ENCODE results near the gene ABHD5. TPM values are rescaled to one million over a fixed set of nuclear protein-coding genes. Genes with fewer than 3 reads are reported as not detected.

The ABHD5 gene
- total and polyA plus RNA-seq, 5 donors = 11.2 to 23.5 (median 20.9) TPM

GRCh38 chr3:43758592-43759225 lies 68.0 kb downstream of the ABHD5 start:
- peak in 1 of 2 donors; percentile 17 for ATAC-seq
- Histone ChIP-seq H3K27ac (ENCODE audit: low read length) (peak overlapping the region; percentile 77), H3K9me3 (ENCODE audit: control insufficient read depth, low read length) (no peaks in the 10 kb centered on the region)

GRCh38 chr3:43759297-43759782 lies 68.6 kb downstream of the ABHD5 start:
- H3K4me1 ChIP-seq (ENCODE audit: control insufficient read depth, insufficient read depth, low read length) = peaks cover 11% of the 10 kb centered on the region
- ATAC-seq = peak; percentile 55 to 74
- peak overlapping the region; percentile 77 for H3K27ac ChIP-seq (ENCODE audit: low read length)
- intact Hi-C loops (cut with DNase I) = no loop called here
- no peak for DNase-seq
- H3K27me3 ChIP-seq (ENCODE audit: control insufficient read depth, insufficient read depth) = no peaks in the 10 kb centered on the region
- H3K9me3 ChIP-seq (ENCODE audit: control insufficient read depth, low read length) = no peaks in the 10 kb centered on the region
- 52% methylated on average over 6 of the region's 6 CpGs for WGBS
- H3K4me3 ChIP-seq (ENCODE audit: low read length) = no peak overlapping the region

More at GRCh38 chr3:43758592-43759225, 68.0 kb downstream of the ABHD5 start:
- intact Hi-C loops (cut with DNase I) = no loop called here
- H3K27me3 ChIP-seq (ENCODE audit: control insufficient read depth, insufficient read depth) = no peaks in the 10 kb centered on the region
- DNase-seq = no peak
- H3K4me3 ChIP-seq (ENCODE audit: low read length) = no peak overlapping the region
- 48% methylated on average over 4 of the region's 4 CpGs for WGBS
- peaks cover 11% of the 10 kb centered on the region for H3K4me1 ChIP-seq (ENCODE audit: control insufficient read depth, insufficient read depth, low read length)

- Histone ChIP-seq H3K27me3 (ENCODE audit: control insufficient read depth, insufficient read depth) (no peaks in the 10 kb centered on the region), H3K4me1 (ENCODE audit: control insufficient read depth, insufficient read depth, low read length) (peaks cover 11% of the 10 kb centered on the region), H3K27ac (ENCODE audit: low read length) (no peak overlapping the region), H3K4me3 (ENCODE audit: low read length) (no peak overlapping the region), H3K9me3 (ENCODE audit: control insufficient read depth, low read length) (no peaks in the 10 kb centered on the region)
- intact Hi-C loops (cut with DNase I) = no loop called here
- 67% methylated on average over 2 of the region's 2 CpGs for WGBS
- no peak for DNase-seq
- ATAC-seq = no peak
Observed at GRCh38 chr3:43759938-43760337, 69.2 kb downstream of the ABHD5 start.

- ATAC-seq (no peak), DNase-seq (no peak)
- intact Hi-C loops (cut with DNase I) = no loop called here
- H3K4me3 ChIP-seq (ENCODE audit: low read length) = no peak overlapping the region
- H3K27me3 ChIP-seq (ENCODE audit: control insufficient read depth, insufficient read depth) = no peaks in the 10 kb centered on the region
- 97% methylated on average over 4 of the region's 4 CpGs for WGBS
- no peaks in the 10 kb centered on the region for H3K9me3 ChIP-seq (ENCODE audit: control insufficient read depth, low read length)
- H3K27ac ChIP-seq (ENCODE audit: low read length) = no peak overlapping the region
- H3K4me1 ChIP-seq (ENCODE audit: control insufficient read depth, insufficient read depth, low read length) = peaks cover 11% of the 10 kb centered on the region
Observed at GRCh38 chr3:43760938-43761337, 70.2 kb downstream of the ABHD5 start.

GRCh38 chr3:43762451-43762850 lies 71.7 kb downstream of the ABHD5 start:
- WGBS = 72% methylated on average over 6 of the region's 6 CpGs
- ATAC-seq (no peak), DNase-seq (no peak)
- no peak overlapping the region for H3K4me3 ChIP-seq (ENCODE audit: low read length)
- no peaks in the 10 kb centered on the region for H3K27me3 ChIP-seq (ENCODE audit: control insufficient read depth, insufficient read depth)
- H3K4me1 ChIP-seq (ENCODE audit: control insufficient read depth, insufficient read depth, low read length) = peaks cover 11% of the 10 kb centered on the region
- intact Hi-C loops (cut with DNase I) = no loop called here
- no peak overlapping the region for H3K27ac ChIP-seq (ENCODE audit: low read length)
- no peaks in the 10 kb centered on the region for H3K9me3 ChIP-seq (ENCODE audit: control insufficient read depth, low read length)

- Histone ChIP-seq H3K4me1 (ENCODE audit: control insufficient read depth, insufficient read depth, low read length) (peaks cover 7% of the 10 kb centered on the region), H3K9me3 (ENCODE audit: control insufficient read depth, low read length) (no peaks in the 10 kb centered on the region), H3K27me3 (ENCODE audit: control insufficient read depth, insufficient read depth) (no peaks in the 10 kb centered on the region), H3K27ac (ENCODE audit: low read length) (no peak overlapping the region), H3K4me3 (ENCODE audit: low read length) (no peak overlapping the region)
- WGBS = 75% methylated on average over 2 of the region's 2 CpGs
- ATAC-seq (no peak), DNase-seq (no peak)
- intact Hi-C loops (cut with DNase I) = no loop called here
Observed at GRCh38 chr3:43764056-43764455, 73.3 kb downstream of the ABHD5 start.

- H3K9me3 ChIP-seq (ENCODE audit: control insufficient read depth, low read length) = no peaks in the 10 kb centered on the region
- no peak for ATAC-seq
- no peak for DNase-seq
- intact Hi-C loops (cut with DNase I) = no loop called here
- H3K4me3 ChIP-seq (ENCODE audit: low read length) = no peak overlapping the region
- no peak overlapping the region for H3K27ac ChIP-seq (ENCODE audit: low read length)
- H3K27me3 ChIP-seq (ENCODE audit: control insufficient read depth, insufficient read depth) = no peaks in the 10 kb centered on the region
- WGBS = 94% methylated on average over 2 of the region's 2 CpGs
- H3K4me1 ChIP-seq (ENCODE audit: control insufficient read depth, insufficient read depth, low read length) = peaks cover 5% of the 10 kb centered on the region
Observed at GRCh38 chr3:43764471-43764870, 73.7 kb downstream of the ABHD5 start.

GRCh38 chr3:43765521-43765971 lies 74.8 kb downstream of the ABHD5 start:
- no peak for ATAC-seq
- Histone ChIP-seq H3K4me3 (ENCODE audit: low read length) (no peak overlapping the region), H3K27me3 (ENCODE audit: control insufficient read depth, insufficient read depth) (no peaks in the 10 kb centered on the region), H3K9me3 (ENCODE audit: control insufficient read depth, low read length) (no peaks in the 10 kb centered on the region), H3K27ac (ENCODE audit: low read length) (no peak overlapping the region), H3K4me1 (ENCODE audit: control insufficient read depth, insufficient read depth, low read length) (peaks cover 10% of the 10 kb centered on the region)
- intact Hi-C loops (cut with DNase I) = no loop called here
- WGBS = 44% methylated on average over 4 of the region's 4 CpGs
- DNase-seq = peak; percentile 28 to 63 (median 61)

- WGBS = 31% methylated on average over 2 of the region's 2 CpGs
- no peak for DNase-seq
- Histone ChIP-seq H3K27me3 (ENCODE audit: control insufficient read depth, insufficient read depth) (no peaks in the 10 kb centered on the region), H3K4me3 (ENCODE audit: low read length) (no peak overlapping the region), H3K9me3 (ENCODE audit: control insufficient read depth, low read length) (no peaks in the 10 kb centered on the region), H3K27ac (ENCODE audit: low read length) (no peak overlapping the region), H3K4me1 (ENCODE audit: control insufficient read depth, insufficient read depth, low read length) (peaks cover 17% of the 10 kb centered on the region)
- intact Hi-C loops (cut with DNase I) = no loop called here
- no peak for ATAC-seq
Observed at GRCh38 chr3:43766672-43767465, 76.1 kb downstream of the ABHD5 start.

GRCh38 chr3:43768381-43768973 lies 77.7 kb downstream of the ABHD5 start:
- Histone ChIP-seq H3K27me3 (ENCODE audit: control insufficient read depth, insufficient read depth) (no peaks in the 10 kb centered on the region), H3K4me1 (ENCODE audit: control insufficient read depth, insufficient read depth, low read length) (peaks cover 20% of the 10 kb centered on the region), H3K4me3 (ENCODE audit: low read length) (no peak overlapping the region), H3K9me3 (ENCODE audit: control insufficient read depth, low read length) (no peaks in the 10 kb centered on the region), H3K27ac (ENCODE audit: low read length) (peak overlapping the region; percentile 92)
- WGBS = 26% methylated on average over 5 of the region's 5 CpGs
- DNase-seq (peak; percentile 49 to 75 (median 62)), ATAC-seq (peak; percentile 4 to 16)
- intact Hi-C loops (cut with DNase I) = no loop called here

Measured in right cardiac atrium (tissue), 5 donors.